Right ventricle myocardium superior (tissue), 1 donor: Measurements from ENCODE around the gene CFB. TPM values are rescaled to one million over a fixed set of nuclear protein-coding genes. Genes with fewer than 3 reads are reported as not detected.
A peak's percentile ranks its signal among the peaks of the same experiment; 100 is the strongest.

ENCODE experiments used
- ATAC-seq: fragments of 200-7000 bp; cut with Tn5 transposase; one replicate; pipeline ENCODE4 v1.9.1; 2020; ENCODE audit warnings: mild to moderate bottlenecking; ENCODE audit not compliant: poor library complexity
- DNase-seq: peaks from one replicate; pipeline ENCODE4 v3.0.0-alpha.2; 2020
- intact Hi-C: fragments of 100-400 bp; cut with DNase I; formaldehyde crosslinking; loops from one replicate; pipeline ENCODE4 v1.11.2; 2022
- total RNA-seq: library from RNA; stranded (reverse); fragmentation: NEBNext Ultra II Directional; extraction: Animal tissue kit (Norgen Biotek cat#: 25700); gene quantifications from one replicate; pipeline ENCODE4 v1.2.1, GENCODE V29; 2021
- donor health status: DM: no; HTN: yes; CAD: no; lungs with severe emphysema.

Gene CFB
- total RNA-seq, 1 donor from 2014 or later: 5.5 TPM

DNA sequence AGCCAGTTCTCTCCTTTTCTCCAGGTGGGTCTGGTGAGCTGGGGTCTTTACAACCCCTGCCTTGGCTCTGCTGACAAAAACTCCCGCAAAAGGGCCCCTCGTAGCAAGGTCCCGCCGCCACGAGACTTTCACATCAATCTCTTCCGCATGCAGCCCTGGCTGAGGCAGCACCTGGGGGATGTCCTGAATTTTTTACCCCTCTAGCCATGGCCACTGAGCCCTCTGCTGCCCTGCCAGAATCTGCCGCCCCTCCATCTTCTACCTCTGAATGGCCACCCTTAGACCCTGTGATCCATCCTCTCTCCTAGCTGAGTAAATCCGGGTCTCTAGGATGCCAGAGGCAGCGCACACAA lies 765 bp upstream of the CFB start:
- intact Hi-C loops: no loop called here
- no peak for ATAC-seq
- no peak for DNase-seq

DNA sequence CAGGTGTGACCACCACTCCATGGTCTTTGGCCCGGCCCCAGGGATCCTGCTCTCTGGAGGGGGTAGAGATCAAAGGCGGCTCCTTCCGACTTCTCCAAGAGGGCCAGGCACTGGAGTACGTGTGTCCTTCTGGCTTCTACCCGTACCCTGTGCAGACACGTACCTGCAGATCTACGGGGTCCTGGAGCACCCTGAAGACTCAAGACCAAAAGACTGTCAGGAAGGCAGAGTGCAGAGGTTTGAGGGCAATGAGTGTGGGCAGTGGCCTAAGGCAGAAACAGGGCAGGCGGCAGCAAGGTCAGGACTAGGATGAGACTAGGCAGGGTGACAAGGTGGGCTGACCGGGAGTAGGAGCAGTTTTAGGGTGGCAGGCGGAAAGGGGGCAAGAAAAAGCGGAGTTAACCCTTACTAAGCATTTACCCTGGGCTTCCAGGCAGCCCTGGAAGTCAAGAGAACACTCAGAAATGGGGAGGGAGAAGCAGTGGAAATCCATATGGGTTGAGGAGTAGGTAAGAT lies 533 bp downstream of the CFB start:
- ATAC-seq (no peak), DNase-seq (no peak)
- intact Hi-C loops: no loop called here

DNA sequence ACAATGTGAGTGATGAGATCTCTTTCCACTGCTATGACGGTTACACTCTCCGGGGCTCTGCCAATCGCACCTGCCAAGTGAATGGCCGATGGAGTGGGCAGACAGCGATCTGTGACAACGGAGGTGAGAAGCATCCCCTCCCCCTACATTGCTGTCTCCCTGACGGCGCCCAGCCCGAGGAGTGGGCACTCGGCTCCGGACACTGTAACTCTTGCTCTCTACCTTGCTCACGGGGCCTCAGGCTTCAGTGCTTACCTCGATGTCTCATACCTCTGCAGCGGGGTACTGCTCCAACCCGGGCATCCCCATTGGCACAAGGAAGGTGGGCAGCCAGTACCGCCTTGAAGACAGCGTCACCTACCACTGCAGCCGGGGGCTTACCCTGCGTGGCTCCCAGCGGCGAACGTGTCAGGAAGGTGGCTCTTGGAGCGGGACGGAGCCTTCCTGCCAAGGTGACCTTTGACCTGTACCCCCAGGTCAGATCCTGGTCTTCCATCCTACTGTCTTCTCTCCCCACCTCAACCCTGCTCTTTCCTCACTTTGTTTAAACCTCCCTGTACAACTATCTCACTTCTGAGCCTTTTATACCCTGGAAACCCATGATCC lies 1.3 kb downstream of the CFB start:
- ATAC-seq (no peak), DNase-seq (no peak)
- intact Hi-C loops: no loop called here

DNA sequence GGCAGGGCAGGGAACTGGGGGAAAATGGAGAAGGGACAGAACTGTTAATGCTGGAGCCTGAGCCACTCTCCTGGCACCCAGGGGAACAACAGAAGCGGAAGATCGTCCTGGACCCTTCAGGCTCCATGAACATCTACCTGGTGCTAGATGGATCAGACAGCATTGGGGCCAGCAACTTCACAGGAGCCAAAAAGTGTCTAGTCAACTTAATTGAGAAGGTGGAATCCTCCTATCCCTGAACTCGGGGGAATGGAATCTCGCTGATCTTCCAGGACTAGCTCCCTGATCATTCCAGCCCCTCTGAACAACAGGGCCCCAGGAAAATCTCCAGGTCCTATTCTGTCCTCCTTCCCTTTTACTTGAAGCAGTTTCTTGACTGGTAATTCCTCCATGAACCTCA lies 2.0 kb downstream of the CFB start:
- ATAC-seq: no peak
- DNase-seq: no peak
- intact Hi-C loops: no loop called here

DNA sequence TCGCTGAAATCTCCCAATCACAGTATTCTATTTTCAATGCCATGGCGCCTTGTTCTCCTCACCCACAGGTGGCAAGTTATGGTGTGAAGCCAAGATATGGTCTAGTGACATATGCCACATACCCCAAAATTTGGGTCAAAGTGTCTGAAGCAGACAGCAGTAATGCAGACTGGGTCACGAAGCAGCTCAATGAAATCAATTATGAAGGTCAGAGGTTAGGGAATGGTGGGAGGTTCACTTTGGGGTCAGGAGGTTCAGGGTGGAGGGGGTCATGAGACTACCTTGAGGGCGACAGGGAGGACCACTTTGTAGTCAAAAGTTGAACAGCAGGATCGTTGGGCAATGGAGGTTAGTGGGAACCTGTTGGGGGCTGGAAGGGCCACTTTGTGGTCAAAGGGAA lies 2.4 kb downstream of the CFB start:
- DNase-seq: no peak
- intact Hi-C loops: no loop called here
- no peak for ATAC-seq

DNA sequence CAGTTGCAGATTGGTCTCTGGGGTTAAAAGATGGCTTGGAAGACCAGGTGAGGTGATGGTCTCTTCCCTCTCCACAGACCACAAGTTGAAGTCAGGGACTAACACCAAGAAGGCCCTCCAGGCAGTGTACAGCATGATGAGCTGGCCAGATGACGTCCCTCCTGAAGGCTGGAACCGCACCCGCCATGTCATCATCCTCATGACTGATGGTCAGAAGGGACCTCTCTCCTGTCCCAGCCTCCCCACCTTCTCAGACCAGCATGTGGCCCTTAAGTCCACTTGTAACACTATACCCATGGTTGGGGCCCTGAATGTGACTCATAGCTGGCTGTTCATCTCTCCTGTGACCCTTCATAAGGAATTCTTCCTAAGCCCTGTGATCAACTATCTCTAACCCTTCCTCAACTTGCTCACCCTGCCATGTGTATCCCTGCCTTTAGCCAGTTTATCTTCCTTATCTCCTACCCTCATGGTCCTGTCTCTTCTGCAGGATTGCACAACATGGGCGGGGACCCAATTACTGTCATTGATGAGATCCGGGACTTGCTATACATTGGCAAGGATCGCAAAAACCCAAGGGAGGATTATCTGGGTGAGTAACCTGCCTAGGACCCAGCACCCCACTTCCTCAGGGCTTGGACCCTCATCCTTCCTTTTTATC lies 3.0 kb downstream of the CFB start:
- intact Hi-C loops: no loop called here
- ATAC-seq: no peak
- DNase-seq: no peak

DNA sequence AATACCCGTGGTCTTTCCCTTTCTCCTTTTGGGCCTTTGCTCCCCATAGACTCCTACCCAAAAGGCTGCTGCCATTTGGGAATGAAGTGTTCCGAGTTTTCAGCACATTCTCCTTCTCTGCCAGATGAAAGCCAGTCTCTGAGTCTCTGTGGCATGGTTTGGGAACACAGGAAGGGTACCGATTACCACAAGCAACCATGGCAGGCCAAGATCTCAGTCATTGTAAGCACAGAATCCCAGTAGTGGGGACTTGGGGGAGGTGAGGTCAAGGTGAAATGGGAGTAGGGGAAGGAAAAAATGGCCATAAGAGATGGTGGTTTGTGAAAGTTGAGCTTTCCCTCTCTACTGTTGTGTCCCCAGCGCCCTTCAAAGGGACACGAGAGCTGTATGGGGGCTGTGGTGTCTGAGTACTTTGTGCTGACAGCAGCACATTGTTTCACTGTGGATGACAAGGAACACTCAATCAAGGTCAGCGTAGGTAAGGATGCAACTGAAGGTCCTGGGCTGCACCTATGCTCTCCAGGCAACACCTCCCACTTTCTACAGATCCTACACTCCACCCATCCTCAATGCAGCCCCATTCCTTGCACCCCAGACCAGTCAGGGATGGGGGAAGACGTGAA lies 4.1 kb downstream of the CFB start:
- DNase-seq: no peak
- no peak for ATAC-seq
- intact Hi-C loops: loop anchor here (5.0 kb wide), 1 partner anchor 268 kb away; the partner anchor contains the start of gene LY6G5C

DNA sequence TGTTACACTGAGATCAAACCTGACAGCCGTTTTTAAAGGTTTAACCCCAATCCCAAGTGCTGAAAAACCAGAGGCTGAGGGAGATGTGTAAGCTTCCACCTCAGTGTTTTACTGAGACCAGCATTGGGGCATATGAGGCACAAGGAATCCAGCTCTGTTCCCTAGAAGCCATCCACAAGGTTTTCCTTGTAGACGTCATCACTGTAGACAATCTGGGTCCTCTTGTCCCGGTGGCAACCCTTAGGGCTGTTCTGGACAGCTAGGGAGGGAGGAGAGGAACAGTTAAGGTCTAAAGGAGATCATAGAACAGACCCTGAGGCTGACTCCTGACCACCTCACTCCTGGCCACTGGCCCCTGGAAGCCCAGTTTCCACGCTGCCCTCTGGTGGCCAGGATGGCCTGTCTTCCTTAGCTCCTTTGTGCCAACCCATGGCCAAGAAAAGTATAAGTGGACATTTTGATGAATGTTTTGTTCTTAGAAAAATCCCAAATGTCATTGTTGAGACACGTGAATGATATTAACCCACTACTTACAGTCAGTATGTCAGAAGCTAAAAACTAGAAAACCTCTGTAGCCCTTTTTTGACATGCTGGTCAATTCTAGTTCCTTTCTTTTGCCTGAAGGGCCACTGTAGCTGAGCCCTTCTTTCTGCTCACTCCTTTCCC lies 6.4 kb downstream of the CFB start:
- peak; percentile 77 for ATAC-seq
- peak; percentile 82 for DNase-seq
- intact Hi-C loops: loop anchor here (5.0 kb wide), 1 partner anchor 270 kb away; the partner anchor contains the start of gene LY6G5C

DNA sequence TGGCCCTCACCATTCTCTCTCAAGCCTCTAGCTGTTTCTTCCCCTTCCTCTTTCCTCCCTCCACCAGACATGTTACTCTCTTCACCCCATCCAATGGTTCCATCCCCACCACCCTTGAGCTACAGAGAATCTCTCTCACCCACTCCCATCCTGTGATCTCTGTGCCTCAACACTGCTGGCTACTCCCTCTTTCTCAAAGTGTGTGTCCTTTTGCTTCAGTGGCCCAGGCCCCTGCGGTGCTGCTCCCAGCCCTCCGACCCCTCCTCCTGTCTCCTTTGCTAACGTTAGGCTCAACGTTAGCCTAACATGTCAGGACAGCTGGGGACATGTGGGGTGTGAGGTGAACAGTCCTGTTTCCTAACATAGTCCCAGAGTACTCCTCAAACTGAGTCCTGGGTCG lies 7.0 kb downstream of the CFB start:
- no peak for DNase-seq
- intact Hi-C loops: loop anchor here (5.0 kb wide), 1 partner anchor 271 kb away; the partner anchor contains the start of gene LY6G5C
- ATAC-seq: no peak

DNA sequence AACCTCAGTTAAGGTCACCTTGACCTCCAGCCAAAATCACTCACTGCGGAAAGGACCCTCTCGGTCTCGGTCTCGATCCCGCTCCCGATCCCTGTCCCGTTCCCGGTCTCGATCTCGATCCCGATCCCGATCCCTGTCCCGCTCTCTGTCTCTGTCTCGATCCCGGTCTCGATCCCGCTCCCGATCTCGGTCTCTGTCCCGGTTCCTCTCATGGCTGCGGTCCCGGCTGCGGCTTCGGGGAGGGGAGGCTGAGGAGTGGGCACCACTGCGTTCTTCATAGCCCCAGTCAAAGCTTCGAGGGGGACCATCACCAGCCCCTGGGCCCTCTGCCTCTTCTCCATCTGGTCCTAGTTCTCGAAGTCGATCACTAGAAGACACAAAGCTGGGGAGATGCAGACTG lies 8.6 kb downstream of the CFB start:
- no peak for ATAC-seq
- DNase-seq: no peak
- intact Hi-C loops: loop anchor here (5.0 kb wide), 1 partner anchor 272 kb away; the partner anchor contains the start of gene LY6G5C

DNA sequence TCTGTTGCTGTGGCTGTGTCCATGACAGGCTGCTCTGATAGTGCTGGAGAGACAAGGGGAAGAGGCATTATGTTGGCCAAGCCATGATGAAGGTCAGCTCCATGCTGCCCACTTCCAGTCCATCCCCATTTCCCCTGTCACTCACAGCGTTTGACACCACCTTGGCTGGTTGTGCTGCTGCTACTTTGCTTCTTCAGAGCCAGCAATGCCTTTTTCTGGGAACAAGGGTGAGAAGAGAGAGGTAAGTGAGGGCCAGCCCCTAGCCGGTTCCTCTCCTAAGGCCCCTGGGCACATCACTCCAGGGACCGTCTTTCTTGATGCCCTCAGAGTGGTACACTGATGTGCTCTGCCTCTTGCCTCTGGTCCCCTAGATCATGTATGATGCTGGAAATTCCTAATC lies 10.9 kb downstream of the CFB start:
- ATAC-seq (no peak), DNase-seq (no peak)
- intact Hi-C loops: no loop called here

DNA sequence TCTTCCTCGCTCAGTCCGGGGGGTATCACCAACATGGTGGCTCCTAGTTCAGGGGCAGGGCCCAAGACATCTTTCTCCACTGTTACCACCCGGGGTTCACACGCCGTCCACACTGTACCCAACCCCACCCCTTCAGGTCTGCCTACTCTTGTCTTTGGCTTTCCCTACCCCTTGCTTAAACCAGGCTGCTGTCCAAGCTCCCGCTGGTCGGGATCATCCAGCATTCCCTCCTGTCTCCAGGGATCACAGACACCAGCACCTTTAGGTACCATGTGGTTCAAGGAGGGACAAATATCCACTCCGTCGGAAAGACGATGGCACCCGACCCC lies 12.5 kb downstream of the CFB start:
- ATAC-seq: peak; percentile 13
- no peak for DNase-seq
- intact Hi-C loops: no loop called here

DNA sequence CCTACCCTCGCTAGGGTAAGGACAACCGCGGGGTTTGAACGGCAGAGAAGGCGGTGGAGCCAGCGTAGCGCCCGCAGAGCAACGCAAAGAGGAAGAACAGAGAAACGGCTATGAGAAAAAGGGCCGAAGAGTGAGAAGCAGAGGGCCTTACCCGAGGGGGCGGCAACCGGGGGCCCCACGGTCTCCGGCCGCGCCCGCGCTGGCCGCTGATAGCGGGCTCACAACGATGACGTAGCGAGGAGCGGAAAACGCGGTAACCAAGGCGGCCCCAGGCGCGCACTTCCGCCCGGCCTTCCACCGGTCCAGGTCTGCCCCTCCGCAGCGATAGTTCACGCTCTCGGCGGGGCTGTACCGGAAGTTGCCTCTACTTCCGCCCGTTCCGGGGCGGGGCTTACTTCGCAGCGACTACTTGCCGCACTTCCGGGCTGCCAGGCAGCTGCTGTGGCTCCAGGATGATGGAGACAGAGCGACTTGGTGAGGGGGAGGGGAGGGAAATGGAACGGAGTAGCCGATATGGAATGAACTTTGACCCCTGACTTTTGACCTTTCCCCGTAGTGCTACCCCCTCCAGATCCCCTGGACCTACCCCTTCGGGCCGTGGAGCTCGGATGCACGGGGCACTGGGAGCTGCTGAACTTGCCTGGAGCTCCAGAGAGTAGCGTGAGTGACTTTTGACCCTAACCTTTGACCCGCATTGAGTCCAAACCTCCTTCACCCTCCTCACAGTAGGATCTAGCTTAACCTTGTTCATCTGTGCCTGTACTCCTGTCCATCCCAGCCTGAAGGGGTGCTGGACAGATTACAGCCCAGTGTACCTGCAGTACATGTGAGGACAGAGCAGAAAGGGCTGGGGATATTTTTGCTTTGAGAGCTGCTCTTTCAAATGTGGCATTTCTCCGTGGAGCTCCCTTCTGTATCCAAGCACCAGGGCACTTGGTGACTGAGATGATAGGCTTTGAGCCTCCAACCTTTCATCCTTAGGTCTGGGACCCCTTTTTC lies 13.1 kb downstream of the CFB start, which contains the start of the genes NELFE and SKIC2:
NELFE (minus strand) TSS at position 231 of the 999 bp plus-strand sequence. CDS start 525 bp downstream, outside the sequence.
SKIC2 (plus strand) TSS at position 435 of the 999 bp plus-strand sequence; CDS start at position 453, 18 bp downstream.
- intact Hi-C loops: no loop called here
- DNase-seq: peak; percentile 99
- peak; percentile 100 for ATAC-seq

DNA sequence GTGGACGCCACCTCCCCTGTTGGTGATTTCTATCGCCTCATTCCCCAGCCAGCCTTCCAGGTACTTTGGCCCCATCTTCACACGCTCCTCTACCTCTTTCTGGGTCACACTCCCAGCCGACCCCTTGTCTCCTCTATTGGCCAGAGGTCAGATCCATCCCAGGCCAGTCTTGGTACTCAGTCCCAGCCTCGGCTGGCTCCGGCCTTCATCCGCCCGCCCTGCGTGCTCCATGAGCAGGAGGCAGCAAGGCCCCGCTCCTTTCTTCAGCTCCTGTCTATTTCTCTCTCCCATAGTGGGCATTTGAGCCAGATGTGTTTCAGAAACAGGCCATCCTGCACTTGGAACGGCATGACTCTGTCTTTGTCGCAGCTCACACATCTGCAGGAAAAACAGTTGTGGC lies 15.7 kb downstream of the CFB start:
- intact Hi-C loops: no loop called here
- no peak for DNase-seq
- ATAC-seq: no peak

DNA sequence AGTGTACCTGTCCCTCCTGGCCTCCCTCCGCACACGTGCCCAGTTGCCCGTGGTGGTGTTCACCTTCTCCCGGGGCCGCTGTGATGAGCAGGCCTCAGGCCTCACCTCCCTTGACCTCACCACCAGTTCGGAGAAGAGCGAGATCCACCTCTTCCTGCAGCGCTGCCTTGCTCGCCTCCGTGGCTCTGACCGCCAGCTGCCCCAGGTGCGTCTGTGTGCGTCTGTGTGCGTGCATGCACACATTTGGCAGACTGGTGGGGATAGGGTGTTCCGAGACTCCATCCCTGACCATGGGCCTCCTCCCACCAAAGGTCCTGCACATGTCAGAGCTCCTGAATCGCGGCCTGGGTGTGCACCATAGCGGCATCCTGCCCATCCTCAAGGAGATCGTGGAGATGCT lies 18.0 kb downstream of the CFB start:
- ATAC-seq (no peak), DNase-seq (peak; percentile 24)
- intact Hi-C loops: no loop called here

DNA sequence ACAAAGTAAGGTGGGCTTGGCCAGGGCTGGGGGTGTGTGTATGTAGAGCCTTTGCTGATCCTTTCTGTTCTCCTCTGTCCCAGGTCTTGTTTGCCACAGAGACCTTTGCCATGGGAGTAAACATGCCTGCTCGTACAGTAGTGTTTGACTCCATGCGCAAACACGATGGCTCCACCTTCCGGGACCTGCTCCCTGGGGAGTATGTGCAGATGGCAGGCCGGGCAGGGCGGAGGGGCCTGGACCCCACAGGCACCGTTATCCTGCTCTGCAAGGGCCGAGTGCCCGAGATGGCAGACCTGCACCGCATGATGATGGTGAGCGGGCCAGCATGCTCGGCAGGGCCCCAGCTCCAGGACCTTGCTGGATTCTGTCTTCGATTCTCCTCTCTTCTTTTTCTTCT lies 19.8 kb downstream of the CFB start:
- no peak for DNase-seq
- intact Hi-C loops: no loop called here
- ATAC-seq: no peak

DNA sequence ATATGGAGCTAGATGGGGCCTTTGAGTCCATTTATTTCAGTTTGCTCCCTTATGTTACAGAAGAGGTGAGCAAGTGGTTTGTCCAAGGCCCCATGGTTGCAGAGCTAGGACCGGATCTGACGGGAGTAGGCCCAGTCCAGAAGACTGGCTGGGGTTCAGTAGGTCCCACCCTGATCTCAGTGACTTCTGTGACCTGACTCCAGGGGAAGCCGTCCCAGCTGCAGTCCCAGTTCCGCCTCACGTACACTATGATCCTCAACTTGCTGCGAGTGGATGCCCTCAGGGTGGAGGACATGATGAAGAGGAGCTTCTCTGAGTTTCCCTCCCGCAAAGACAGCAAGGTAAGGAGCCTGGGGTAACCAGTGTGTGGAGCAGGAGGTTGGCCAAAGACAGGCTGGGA lies 20.6 kb downstream of the CFB start:
- DNase-seq: no peak
- intact Hi-C loops: no loop called here
- ATAC-seq: no peak
